GM18520 (cell line): ENCODE data around the gene ANXA2R.
"Not testable (repeated sequence)": the region's sequence is repeated elsewhere in the genome, so short reads cannot be mapped to it uniquely, and the experiment has no call there.

Experiments used
- ATAC-seq: cut with Tn5 transposase; IDR thresholded peaks from one replicate; pipeline ENCODE4 v1.9.1; 2021; ENCODE audit not compliant: unreplicated experiment

ANXA2R gene

DNA sequence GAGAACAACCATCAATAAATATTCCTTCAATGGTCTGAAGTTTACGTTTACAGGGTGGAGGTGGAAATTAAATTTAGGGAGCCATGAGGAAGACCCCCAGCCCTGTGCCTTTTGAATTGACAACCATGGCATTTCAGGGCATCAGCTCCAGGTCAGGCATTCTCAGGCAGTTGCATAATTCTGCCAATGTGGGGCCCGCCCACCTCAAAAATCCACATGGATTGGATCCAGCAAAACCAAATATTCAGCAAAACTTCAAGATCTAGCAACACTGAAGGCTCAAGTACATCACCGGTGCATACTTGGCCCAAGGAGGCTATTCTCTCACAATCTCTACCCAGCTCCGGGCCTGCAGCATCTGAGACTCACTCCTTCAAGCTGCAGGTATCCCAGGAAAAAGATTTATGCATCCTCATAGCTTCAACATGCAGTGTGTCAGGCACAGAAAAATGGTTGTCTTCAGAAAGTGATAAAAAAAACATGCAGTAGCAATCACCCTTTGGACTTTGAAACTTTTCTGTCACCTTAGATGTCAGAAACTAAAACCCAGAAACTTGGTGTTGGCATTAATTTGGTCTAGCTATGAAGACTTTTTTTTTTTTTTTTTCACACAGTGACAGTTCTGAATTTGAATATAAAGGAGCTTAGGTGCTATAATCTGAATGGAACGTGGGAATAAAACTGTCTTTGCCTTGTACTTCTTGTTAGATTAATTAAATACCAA lies 21.4 kb upstream of the ANXA2R start:
- ATAC-seq = no peak

DNA sequence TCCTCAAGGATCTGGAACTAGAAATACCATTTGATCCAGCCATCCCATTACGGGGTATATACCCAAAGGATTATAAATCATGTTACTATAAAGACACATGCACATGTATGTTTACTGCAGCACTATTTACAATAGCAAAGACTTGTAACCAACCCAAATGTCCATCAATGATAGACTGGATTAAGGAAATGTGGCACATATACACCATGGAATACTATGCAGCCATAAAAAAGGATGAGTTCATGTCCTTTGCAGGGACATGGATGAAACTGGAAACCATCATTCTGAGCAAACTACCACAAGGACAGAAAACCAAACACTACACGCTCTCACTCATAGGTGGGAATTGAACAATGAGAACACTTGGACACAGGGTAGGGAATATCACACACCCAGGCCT lies 19.9 kb upstream of the ANXA2R start:
- not testable (repeated sequence) for ATAC-seq

DNA sequence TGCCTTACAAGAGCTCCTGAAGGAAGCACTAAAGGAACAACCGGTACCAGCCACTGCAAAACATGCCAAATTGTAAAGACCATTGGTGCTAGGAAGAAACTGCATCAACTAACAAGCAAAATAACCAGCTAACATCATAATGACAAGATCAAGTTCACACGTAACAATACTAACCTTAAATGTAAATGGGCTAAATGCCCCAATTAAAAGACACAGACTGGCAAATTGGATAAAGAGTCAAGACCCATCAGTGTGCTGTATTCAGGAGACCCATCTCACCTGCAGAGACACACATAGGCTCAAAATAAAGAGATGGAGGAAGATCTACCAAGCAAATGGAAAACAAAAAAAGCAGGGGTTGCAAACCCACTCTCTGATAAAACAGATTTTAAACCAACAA lies 15.0 kb upstream of the ANXA2R start:
- ATAC-seq = not testable (repeated sequence)

DNA sequence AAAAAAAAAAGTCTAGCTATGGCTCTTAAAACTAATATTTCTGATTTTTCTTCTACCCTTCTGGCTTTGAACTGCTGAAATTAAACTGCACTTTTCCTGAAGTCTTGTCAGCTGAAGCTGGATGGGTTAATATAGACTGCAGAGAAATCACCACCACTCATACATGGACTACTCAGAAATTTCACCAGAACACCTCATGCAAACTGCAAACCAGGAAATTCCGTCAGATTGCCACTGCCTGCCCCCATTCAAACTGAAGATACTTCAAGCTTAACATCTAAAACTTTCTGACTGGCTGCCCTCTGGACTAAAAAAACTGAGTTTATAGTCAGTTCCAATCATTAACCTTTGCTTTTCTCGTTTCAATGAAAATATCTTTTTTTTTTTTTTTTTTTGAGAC lies 11.6 kb upstream of the ANXA2R start:
- no peak for ATAC-seq

DNA sequence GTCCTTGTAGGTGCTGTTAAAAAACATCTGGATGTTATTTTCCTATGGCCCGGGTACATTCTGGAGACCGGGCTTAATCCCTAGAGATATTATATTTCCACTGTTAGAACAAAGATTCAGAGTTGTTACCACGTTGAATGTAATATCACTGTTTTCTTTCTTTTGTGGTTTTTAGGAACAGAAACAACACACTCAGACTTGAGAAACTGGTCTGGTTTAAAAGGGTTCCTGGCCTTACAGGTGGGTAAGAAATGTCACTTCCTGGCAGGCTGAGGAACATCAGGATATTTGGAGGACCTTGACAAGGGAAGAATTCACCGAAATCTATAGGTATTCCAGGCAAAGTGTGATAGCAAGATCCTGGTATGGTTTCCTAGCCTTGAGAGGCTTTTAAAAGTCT lies 10.3 kb upstream of the ANXA2R start:
- ATAC-seq = no peak

DNA sequence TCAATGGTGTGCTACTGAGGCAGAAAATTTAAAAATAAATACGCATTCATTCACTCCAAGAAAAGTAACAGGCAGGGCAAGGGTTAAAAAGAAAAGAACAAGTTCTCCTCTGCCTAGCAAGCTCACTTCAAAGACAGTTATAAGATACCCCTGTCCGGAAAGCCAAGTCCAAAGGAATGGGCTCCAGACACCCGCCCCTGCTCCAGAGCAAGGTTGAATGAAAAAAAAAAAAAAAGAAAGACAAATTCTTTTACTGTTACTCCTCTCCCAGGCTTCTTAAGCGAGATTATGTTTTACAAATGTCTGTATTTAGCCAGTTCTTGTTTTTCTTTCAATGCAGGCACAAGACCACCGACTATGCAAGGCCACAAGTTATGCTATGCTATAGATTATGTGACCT lies 9.1 kb upstream of the ANXA2R start:
- no peak for ATAC-seq

DNA sequence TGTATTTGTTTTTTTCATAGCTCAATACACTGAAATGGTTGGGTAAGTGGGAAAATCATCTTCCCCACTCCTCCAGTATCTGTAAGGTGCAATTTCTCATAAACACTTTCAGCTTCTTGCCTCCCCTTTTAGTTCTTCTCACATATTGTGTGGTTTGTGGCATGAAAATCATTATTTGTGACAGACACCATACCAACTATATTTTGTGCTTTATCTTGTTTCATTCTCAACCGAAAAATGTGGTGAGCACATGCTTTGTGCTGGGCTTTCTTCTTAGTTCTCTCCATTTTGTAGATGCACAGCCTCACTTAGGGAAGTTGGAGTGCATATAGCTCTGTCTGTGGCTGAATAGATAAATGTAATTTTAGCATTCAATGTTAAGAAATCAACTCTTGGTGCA lies 6.4 kb upstream of the ANXA2R start:
- ATAC-seq = no peak

DNA sequence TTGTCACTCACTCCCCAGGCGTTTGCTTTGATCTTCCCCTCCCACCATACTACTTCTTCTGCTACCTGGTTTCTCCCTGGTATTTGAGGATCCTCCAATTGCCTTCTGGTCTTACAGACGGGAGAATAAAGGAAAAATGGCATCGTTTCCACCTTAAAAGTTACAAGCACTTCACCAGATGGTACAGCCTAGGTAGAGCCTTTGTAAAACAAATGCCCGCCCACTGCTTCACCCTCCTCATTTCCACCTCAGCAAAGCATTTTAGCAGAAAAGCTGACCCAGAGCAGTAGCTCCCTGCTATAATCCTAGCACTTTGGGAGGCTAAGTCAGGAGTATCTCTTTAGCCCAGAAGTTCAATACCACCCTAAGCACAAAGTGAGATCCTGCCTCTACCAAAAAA lies 5.1 kb upstream of the ANXA2R start:
- no peak for ATAC-seq

DNA sequence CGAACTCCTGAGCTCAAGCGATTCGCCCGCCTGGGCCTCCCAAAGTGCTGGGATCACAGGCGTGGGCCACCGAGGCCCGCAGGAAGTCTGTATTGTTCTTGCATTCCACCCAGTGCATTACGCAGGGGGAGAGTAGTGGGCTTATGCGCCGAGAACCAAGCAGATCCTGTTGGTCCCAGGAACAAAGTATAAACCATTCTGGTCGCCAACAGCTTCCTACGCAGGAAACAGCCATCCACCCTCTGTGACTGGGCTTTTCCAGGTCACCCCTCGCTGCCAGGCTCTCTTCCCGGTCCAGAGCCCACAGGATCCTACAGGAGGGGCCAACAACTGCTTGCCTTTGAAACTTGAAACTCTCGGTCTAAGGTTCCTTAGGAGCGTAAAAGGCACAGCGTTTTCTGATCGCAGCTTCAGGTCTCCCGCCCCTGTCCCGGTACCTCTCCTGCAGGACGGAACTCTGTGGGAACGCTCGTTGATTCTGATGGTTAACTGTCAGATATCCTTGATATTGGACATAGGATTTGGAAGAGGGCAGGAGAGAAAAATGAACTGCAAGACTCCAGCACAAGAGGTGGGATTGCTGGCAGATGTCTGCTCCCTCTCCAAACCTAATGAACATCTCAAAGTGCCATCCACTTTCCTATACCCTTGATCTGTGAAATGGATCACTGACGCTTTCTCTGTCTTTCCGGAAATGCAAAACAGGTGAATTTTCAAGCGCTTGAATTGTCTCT lies 4.2 kb upstream of the ANXA2R start:
- no peak for ATAC-seq

DNA sequence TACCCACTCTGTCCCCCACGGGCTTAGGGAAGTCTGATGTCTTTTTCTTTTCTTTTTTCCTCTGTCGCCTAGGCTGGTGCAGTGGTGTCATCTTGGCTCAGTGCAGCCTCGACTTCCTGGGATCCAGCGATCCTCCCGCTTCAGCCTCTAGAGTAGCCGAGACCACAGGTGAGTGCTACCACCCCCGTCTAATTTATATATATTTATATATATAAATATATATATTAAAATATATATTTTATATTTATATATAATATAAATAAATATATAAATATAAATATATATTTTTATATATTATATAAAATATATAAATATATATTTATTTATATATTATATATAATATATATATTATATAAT lies 3.3 kb upstream of the ANXA2R start:
- no peak for ATAC-seq

DNA sequence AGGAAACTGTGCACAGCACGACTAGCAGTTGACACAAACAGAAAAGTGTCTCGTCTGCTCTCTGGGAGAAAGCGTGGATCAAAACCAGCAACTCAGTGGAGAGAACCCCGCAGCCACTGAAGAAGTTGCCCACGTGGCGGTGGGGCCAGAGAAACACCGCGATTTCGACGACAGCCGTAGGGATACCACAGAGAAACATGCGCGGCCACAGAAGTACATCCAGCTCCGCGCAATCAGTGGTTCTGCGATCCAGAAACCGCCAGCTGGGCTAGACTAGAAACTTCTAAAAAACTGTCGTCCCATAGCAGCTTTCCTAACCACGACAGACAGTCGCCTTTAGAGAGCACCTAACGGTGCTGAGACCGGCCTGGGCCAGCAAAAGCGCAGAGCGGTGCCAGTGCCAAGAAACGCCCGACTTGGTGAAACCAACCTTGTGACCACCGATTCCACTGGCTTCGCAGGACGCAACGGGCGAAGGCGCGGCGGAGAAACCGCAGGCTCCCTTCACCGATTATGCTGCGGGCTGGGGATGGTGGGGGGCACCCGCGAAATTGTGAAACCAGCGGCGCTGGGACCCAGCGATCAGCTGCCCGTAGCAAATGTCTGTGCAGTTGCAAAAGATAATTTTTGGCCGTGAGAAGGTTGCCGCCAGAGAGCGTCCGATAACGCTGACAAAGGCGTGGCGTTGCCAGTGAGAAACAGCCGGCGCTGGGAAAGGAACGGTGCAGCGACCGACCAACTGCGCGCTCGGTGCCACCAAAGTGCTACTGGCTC lies 2.7 kb upstream of the ANXA2R start:
- ATAC-seq = peak; percentile 28

DNA sequence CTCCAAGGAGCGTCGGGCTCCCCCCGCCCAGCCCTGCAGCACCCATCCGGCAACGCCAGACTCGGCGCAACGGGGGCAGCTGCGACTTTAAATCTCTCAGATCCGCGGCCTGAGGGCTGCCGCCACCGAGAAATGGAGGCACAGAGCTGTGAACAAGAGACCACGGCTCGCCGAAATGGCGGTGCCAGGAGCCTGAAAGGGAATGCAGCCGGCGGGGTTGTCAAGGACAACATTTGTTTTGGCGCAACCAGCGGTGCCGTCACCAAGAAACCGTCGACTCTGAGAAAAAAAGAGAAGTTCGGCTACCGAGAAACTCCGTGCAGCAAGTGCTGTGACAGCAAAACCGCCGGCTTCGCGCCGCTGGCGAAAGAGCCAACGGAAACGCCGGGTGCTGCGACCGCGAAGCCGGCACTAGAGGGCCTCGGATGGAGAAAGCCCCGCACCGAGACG lies 2.1 kb upstream of the ANXA2R start:
- peak; percentile 16 for ATAC-seq

DNA sequence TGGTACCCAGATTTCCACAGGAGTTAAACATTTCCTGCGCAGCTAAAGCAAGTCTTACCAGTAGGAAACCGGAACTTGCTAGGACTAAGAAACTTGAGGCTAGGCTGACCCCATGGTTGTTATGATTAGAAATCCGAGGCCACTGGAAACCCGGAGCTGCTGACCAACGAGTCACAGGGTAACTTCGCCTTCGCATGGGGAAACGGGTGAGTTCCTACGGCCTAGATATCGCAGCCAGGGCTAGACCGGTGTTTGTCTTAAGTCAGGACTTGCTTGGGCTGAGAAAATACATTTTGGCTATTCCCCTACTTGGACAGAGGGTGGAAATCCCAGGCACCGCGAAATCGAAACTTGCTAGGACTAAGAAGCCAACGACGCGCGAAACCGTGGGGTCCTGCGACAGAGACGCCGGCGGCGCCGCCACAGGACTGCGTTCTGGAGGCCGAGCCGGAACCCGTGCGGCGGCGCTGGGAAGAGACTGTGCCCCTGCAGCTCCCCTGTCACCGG lies 1.6 kb upstream of the ANXA2R start:
- peak; percentile 4 for ATAC-seq

DNA sequence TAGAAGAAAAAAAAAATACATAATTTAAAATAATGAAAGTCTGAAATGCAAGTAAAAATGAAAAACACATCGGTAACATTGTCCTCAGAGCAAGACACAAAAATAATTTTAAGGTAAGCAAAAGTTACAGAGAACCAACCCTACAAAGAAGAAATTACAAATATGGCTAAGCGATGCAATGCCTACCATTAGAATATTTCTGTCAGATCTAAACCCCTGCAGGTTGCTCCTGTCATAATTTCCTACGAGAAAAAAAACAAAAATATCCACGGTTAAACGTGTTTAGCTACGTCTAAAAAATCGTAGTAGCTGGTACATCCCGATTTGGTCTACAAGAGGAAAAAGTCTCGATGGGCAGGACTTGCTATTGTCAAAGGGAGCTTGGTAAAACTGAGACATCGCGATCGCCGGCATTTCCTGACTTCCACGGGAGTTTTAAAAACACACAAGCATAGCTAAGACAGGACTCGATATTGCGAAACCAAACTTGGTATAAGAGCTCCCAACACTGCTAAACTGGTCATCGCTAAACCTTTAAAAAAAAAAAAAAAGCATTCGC lies 1.1 kb upstream of the ANXA2R start:
- ATAC-seq = no peak

DNA sequence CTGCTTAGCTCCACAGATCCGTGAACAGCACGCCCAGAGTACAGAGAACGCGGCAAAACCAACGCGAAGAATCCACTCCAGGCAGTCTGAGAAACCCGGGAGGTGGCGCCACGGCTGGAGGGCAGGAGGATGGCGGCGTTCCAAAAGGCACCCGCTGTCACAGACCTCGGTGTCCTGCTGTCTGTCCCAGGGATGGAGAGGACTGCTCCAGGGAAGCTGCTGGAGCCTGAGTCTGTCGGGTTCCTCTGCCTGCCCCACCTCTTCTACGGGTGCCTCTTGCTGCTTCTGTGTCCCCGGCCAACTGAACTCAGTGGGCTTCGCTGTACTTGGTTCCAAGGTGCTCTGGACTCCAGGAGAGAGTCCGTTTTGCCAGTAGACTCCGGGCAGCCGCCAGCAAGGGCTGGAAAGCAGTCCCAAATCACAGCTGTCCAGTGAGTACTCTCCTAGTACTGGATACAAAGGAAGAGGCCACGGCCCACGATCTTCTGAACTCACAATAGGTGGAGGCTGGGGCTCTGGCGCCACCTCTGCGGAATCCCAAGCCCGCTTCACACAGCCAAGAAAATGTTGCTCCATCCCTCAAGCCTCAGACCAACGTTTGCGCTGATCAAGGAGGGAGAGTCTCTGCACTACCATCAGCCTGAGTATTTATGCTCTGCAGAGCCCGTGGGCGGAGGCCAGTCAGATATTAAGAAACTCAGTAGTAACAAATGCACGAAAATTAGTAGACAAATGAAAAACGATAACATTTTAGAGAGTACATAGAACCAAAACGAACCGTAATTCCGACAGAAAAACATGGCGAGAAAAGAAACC lies 440 bp downstream of the ANXA2R start:
- ATAC-seq = no peak

DNA sequence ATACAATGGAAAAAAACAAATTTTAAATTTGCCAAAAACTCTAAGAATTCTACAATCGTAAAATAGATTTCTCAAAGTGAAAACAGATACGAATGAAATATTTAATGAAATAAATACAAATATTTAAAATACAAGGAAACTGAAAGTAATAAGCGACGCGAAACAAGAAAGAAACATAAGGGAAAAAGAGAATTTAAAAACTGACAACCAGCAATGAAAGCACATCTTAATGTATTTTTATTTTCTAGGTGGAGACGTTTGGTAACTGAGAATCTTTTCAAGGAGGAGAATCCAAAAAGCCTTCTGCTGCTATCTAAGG lies 1.0 kb downstream of the ANXA2R start:
- ATAC-seq = no peak

DNA sequence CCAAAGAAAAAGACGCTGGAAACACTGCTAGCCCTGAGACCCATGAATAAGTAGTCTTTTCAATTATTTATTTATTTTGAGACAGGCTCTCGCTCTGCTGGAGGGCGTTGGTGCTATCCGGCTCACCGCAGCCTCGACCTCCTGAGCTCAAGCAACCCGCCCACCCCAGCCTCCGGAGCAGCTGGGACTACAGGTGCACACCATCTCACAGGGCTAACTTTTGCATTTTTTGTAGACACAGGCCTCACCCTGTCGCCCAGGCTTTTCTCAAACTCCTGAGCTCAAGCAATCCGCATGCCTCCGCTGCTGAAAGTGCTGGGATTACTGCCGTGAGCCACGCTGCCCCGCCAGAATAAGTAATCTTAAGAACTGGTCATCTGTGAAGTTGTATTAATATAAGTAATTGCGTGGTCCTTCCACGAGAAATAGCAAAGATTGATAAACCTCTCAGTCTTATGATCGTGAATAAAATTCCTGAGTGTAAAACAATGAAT lies 1.6 kb downstream of the ANXA2R start:
- ATAC-seq = no peak

DNA sequence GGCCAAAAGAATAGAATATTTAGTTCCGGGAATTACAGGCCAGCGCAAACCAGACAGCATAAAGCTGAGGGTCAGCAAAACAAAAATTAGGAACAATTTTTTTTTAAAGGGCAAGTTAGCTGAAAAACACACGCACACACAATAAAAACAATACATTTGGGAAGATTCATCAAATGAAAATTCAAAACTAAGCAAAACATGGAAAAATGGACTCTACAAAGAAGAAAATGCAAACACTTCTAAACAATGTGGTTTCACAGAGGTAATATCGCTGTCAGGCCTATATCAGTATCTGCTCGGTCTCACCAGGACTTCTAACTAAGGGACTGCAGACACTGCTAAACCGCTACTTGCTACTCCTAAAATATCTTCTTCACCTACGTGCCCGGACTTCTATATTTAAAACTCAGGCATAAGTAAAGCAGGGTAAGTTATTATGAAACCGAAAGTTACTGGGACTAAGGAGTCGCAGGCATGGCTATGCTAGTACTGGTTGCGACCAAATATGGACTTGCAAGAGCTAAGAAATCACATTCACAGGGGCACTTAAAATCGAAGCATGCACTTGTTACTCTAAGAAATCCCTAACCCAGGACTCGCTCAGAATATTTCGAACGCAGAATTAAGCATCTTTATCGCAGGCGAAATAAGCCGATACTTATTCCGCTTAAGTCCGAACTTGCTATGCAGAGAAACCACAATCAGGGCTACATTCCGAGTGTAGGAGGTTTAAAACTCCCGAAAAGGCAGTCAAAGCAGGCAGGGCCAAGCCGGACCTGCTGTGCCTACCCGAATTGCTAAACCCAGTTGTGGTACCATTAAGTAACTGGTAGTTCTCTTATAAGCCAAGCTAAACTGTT lies 2.3 kb downstream of the ANXA2R start:
- ATAC-seq = no peak

DNA sequence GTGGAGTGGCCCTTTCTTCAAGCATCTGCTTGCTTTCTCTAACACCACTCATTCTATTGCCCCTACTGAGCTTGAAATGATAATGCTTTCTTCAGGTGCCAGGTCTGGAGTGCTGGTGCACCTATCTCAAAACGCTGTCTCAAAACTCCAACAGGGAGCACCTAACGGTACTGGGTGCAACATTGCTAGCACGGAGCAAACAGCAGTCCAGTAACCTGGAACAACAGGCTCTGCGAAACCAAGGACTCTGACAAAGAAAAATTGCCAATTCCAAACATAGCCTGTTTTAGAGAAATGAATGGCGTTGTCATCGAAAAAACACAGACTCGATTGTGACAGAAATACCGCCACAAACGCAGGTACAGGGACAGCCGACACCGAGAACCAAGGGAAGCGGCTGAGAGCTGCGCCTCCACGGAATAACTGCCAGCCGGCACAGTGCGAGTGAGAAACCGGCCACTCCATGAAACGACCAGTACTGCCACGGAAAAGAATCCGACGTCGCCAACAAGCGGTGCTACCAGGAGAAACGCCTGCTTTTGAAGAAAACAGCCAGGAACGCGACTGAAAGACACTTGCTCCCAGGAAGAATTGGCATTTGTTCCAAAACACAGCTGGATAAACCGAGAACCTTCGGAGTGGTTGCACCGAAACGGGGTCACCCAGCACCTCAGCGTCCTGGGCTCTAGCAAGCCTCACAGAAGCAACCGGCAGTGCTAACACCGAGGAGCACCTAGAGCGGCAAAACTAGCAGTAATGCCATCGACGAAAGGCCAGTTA lies 3.1 kb downstream of the ANXA2R start:
- ATAC-seq = no peak
